HG03159 (cell line): ENCODE data around the gene LY6G6C.

Experiments
- ATAC-seq: cut with Tn5 transposase; IDR thresholded peaks from one replicate; pipeline ENCODE4 v1.9.1; 2021; ENCODE audit warnings: mild to moderate bottlenecking, moderate library complexity; ENCODE audit not compliant: unreplicated experiment

Gene LY6G6C

DNA sequence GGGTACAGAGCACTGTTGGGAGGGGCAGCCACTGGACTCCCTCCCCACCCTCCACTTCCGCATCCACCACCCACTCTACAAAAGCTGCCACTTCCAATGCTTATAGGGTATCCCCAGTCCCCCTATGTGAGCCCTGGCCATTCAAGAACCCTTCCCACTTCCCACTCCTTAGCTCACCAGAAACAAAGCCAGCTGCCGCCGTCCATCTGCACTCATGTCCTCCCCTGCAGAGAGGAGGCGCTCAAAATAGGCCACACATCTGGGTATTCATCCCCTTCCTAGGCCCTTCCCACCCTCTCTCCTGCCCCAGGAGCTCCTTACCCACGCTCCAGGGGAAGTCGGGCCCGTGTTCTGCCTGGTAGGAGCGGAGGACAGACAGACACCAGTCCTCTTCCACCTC is 34.2 kb downstream of the LY6G6C start:
- ATAC-seq: no peak

DNA sequence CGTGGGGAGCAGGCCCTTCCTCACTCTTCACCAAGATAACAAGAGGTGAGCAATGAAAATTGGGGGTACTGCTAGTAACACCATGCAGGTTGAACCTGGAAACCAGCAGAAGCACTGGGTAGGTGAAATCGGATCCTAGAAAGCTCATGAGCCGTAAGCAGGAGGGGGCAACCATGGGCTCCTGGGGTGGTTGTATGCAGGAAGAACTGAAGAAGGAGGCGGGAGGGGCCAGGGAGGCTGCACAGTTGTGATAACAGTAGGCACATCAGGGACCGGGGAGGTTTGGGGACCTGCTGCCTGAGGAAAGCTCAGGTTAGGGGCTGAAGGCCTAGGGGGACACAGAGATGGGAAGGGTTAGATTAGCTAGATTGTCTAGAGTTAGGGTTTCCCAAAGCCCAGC is 35.1 kb downstream of the LY6G6C start:
- no peak for ATAC-seq

DNA sequence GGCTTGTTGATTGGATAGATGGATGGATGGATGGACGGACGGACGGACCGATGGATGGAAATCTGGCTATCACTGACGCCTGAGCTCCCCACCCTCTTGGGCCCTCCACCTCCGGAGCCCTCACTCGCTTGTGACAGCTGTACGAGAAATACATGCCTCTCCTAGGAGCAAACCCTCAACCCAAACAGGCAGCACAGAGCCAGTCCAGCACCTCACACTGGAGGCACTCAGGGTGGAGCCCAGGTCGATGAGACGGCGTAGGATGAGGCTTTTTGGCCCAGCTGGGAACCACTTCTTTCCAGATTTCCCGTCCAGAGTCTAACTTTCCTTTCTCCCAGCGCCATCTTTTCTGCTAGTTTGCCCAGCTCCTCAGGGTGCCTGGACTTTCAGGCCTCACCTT is 38.0 kb downstream of the LY6G6C start:
- ATAC-seq: no peak

DNA sequence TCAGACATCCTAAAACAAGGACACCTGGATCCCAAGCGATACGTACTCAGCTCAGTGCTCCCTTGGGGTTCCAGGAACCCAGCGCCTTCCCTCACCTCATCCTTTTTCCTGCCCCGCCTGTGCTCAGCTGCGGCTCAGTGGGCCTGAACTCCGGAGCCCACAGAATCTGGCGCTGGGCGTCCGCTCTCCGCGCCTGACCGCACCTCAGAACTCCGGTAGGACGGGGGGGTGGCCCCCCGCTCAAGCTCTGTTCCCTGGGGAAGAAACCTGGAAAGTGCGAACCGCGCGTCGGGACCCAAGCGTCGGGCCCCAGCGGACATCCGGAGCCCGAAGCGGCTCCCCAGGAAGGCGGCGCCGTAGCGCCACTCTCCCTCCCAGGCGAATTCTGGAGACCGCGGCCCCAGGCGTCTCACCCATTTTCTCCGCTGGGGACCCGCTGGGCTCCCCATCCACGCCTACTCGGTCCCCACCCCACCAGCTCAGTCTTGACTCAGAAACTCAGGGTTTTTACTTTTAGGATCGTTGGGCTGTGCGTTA is 40.3 kb downstream of the LY6G6C start:
- ATAC-seq: no peak

DNA sequence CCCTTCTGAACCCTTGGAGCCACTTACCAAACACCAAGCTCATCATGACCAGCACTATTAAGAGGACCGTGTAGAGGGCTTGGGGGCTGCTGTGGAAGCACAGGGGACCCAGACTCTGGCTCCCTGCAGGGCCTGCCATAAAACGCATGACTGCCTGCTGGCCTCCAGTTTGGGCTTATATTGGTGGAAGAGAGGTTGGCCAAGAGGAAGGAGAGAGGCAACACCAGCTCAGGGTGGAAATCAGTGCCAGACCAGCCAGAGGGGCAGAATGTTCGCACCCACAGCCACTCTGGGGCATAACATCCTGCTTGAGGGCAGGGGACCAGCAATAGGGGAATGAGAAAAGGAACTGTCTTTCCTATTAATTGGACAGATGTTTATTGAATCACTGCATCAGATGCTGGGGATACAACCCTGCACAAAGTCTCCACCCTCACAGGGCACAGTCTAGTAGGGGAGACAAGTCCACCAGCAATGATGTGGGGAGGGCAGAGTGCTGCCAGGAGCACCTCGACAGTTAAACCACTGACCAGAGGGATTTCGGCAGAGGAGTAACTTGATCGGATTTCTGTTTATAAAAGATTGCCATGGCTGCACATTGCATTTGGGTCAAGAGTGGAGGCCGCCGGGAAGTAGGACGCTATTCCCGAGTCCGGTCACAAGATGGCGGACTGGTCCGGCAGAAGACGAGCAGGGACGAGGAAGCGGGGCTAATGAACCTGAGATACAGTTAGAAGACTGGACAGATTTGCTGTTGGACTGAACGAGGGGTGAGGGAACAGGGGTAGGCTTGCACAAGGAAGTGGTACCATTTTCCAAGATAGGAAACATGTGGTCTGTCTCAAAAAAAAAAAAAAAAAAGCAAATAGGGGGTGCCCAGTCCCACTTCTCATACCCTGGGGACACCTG is 41.1 kb downstream of the LY6G6C start, which contains the start of gene LY6G5C:
TSS of gene LY6G5C (minus strand) at position 842 of the 909 bp plus-strand sequence. CDS start at position 148, 694 bp downstream.
- no peak for ATAC-seq

DNA sequence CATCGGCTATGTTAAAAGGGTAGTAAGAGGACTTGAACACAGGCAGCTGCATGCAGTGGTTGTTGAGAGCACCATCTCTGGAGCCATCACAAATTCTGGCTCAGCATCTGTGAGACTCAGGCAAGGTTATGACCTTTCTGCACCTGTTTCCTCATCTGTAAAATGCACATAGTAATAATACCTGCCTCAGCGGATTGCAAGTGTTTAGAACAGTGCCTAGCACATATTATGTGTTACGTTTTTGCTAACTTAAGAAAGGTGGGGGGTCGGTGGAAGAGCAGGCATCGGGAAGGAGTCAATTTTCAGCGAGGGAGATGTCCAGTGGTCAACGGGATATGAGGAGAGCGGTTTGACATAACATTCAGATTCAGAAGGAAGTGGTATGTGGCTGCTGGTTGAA is 43.6 kb downstream of the LY6G6C start:
- no peak for ATAC-seq

DNA sequence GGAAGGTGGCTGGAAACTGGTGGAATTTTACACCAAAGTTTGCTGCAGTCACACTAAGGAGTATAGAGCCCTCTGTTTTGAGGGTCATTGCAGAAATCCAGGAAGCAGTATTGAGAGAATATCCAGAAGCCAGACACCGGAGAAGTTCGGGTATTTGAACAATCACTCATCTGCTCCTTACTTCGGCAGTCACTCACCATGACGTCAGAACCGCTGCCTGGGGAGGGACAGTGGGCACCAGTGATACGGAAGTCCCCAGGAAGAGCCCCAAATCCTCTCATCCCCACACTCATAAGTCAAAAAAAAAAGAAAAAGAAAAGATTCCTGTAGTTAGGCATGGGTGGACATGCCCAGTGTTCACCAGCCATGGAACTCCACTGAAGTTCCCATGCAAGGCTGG is 44.6 kb downstream of the LY6G6C start:
- ATAC-seq: no peak

DNA sequence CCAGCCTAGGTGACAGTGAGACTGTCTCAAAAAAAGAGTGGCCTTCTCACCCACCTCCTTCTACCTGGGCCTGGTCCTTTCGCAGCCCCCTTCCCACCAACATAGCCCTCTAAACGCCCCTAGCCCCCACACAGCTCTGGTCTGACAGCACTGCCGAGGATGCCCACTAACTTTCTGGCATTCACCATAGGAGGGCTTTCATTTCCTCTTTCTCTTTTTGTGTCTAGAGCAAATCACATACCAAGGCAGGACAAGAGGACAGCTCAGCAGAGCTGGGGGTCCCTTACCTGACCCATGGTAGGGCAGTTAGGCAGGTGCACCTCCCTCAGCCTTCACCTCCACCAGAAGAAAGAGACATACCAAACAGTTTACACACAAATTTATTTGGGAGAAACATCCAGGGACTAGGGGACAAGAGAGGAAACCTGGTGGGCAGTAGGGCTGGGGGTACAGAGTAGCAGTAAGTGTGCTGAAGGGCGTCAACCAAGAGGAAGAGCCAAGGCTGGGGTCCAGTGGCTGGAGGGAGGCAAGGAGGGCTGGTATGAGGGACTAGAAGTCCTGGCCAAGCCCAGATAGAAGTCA is 45.1 kb downstream of the LY6G6C start:
- no peak for ATAC-seq

DNA sequence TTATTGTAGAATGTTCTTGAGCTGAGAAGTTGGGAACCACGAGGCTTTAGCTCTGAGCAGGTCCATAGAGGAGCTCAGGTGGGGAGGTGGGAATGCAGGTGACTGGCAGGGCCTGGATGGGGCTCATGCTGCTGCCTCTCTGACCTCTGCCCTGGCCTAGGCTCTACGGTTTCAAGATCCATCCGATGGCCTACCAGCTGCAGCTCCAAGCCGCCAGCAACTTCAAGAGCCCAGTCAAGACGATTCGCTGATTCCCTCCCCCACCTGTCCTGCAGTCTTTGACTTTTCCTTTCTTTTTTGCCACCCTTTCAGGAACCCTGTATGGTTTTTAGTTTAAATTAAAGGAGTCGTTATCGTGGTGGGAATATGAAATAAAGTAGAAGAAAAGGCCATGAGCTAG is 51.9 kb downstream of the LY6G6C start, which contains the start of gene LY6G5B:
TSS of gene LY6G5B (plus strand) at position 301 of the 400 bp plus-strand sequence. CDS start 975 bp downstream, outside the sequence.
- no peak for ATAC-seq
